Measurements from ENCODE around the gene GNAT3. TPM values are rescaled to one million over a fixed set of nuclear protein-coding genes. Genes with fewer than 3 reads are reported as not detected.

Gene GNAT3
- total and polyA plus RNA-seq, 4 donors = not detected

DNA sequence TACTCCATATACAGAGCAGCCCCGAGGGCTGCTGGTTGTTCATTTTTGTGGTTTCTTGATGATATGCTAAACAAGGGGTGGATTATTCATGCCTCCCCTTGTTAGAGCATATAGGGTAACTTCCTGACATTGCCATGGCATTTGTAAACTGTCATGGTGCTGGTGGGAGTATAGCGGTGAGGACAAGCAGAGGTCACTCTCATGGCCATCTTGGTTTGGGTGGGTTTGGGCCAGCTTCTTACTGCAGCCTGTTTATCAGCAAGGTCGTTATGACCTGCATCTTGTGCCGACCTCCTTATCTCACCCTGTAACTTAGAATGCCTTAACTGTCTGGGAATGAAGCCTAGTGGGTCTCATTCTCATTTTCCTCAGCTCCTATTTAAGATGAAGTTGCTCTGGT is 31.3 kb downstream of the GNAT3 start:
- 81% methylated on average over 4 of the region's 4 CpGs for WGBS

DNA sequence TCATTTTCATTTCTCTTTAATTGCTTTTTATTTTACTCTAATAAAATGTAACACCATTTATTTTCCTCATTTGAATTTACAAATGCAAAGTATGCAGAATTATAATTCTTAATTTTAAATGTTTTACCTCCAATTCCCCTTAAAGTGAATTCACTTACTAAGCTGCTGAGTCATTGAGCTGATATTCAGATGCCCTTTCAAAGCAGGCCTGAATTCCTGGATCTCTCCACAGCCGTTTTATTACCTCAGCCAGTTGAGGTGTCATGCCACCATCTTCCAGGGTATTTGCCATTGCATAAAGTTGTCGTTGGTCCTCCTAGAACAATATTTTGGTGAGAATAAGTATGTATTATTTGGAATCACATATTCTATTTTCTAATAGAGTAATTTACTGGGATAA is 33.2 kb downstream of the GNAT3 start:
- DNase-seq (ENCODE audit: low spot score) = no peak
- Histone ChIP-seq H3K9ac (ENCODE audit: low read depth in 1 of 2, low read length in 2 of 2) (no peak overlapping the region), H3K27me3 (ENCODE audit: control insufficient read depth in 4 of 4, insufficient read depth in 4 of 4, low read length in 3 of 4) (no peaks in the 10 kb centered on the region), H3K4me3 (ENCODE audit: low read depth in 1 of 3, low read length in 3 of 3) (no peak overlapping the region), H3K4me1 (ENCODE audit: control insufficient read depth in 4 of 4, insufficient read depth in 4 of 4, low read length in 3 of 4) (no peaks in the 10 kb centered on the region), H3K9me3 (ENCODE audit: control insufficient read depth in 4 of 4, low read length in 3 of 4) (no peaks in the 10 kb centered on the region), H3K27ac (ENCODE audit: low read depth in 1 of 2, low read length in 2 of 2) (no peak overlapping the region), H3K36me3 (ENCODE audit: control insufficient read depth in 4 of 4, insufficient read depth in 3 of 4, low read depth in 1 of 4, low read length in 3 of 4) (no peaks in the 10 kb centered on the region)
- 85% methylated on average over 2 of the region's 2 CpGs for WGBS
- TF ChIP-seq, protein P1, sequence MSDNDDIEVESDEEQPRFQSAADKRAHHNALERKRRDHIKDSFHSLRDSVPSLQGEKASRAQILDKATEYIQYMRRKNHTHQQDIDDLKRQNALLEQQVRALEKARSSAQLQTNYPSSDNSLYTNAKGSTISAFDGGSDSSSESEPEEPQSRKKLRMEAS (IDR thresholded peaks at IDR 0.05) = no peak
- no peak for TF ChIP-seq YY1 (IDR thresholded peaks at IDR 0.05)
- no peak for TF ChIP-seq TAF1 (conservative IDR thresholded peaks at IDR 0.05)
- no peak for TF ChIP-seq JUND (IDR thresholded peaks at IDR 0.05)
- TF ChIP-seq, protein P2, sequence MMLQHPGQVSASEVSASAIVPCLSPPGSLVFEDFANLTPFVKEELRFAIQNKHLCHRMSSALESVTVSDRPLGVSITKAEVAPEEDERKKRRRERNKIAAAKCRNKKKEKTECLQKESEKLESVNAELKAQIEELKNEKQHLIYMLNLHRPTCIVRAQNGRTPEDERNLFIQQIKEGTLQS (IDR thresholded peaks at IDR 0.05) = no peak
- TF ChIP-seq HNF4G (IDR thresholded peaks at IDR 0.05) = no peak
- TF ChIP-seq, protein P3, sequence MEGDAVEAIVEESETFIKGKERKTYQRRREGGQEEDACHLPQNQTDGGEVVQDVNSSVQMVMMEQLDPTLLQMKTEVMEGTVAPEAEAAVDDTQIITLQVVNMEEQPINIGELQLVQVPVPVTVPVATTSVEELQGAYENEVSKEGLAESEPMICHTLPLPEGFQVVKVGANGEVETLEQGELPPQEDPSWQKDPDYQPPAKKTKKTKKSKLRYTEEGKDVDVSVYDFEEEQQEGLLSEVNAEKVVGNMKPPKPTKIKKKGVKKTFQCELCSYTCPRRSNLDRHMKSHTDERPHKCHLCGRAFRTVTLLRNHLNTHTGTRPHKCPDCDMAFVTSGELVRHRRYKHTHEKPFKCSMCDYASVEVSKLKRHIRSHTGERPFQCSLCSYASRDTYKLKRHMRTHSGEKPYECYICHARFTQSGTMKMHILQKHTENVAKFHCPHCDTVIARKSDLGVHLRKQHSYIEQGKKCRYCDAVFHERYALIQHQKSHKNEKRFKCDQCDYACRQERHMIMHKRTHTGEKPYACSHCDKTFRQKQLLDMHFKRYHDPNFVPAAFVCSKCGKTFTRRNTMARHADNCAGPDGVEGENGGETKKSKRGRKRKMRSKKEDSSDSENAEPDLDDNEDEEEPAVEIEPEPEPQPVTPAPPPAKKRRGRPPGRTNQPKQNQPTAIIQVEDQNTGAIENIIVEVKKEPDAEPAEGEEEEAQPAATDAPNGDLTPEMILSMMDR (IDR thresholded peaks at IDR 0.05; ENCODE audit: low read depth, low read length, missing input control) = no peak
- TF ChIP-seq EGR1 (IDR thresholded peaks at IDR 0.05; ENCODE audit: low read depth in 2 of 2) = no peak
- TF ChIP-seq FOXA2 (IDR thresholded peaks at IDR 0.05) = no peak

More for the DNA sequence above, 31.3 kb downstream of the GNAT3 start:
- Histone ChIP-seq H3K27me3 (ENCODE audit: control insufficient read depth in 4 of 4, insufficient read depth in 4 of 4, low read length in 3 of 4) (no peaks in the 10 kb centered on the region), H3K4me3 (ENCODE audit: low read depth in 1 of 3, low read length in 3 of 3) (no peak overlapping the region), H3K27ac (ENCODE audit: low read depth in 1 of 2, low read length in 2 of 2) (no peak overlapping the region), H3K9ac (ENCODE audit: low read depth in 1 of 2, low read length in 2 of 2) (no peak overlapping the region), H3K36me3 (ENCODE audit: control insufficient read depth in 4 of 4, insufficient read depth in 3 of 4, low read depth in 1 of 4, low read length in 3 of 4) (no peaks in the 10 kb centered on the region), H3K4me1 (ENCODE audit: control insufficient read depth in 4 of 4, insufficient read depth in 4 of 4, low read length in 3 of 4) (no peaks in the 10 kb centered on the region), H3K9me3 (ENCODE audit: control insufficient read depth in 4 of 4, low read length in 3 of 4) (no peaks in the 10 kb centered on the region)
- TF ChIP-seq HNF4A (conservative IDR thresholded peaks at IDR 0.05) (no peak), EGR1 (IDR thresholded peaks at IDR 0.05; ENCODE audit: low read depth in 2 of 2) (no peak), SP1 (IDR thresholded peaks at IDR 0.05) (no peak), GABPA (IDR thresholded peaks at IDR 0.05 in 1 of 2, conservative IDR thresholded peaks at IDR 0.05 in 1 of 2) (no peak), NR2F2 (IDR thresholded peaks at IDR 0.05) (no peak), RXRA (IDR thresholded peaks at IDR 0.05) (no peak), RAD21 (IDR thresholded peaks at IDR 0.05) (no peak), TAF1 (conservative IDR thresholded peaks at IDR 0.05) (no peak), FOXA2 (IDR thresholded peaks at IDR 0.05) (no peak), HNF4G (IDR thresholded peaks at IDR 0.05) (no peak)
- TF ChIP-seq, protein P3 (IDR thresholded peaks at IDR 0.05; ENCODE audit: low read depth, low read length, missing input control) = no peak
- TF ChIP-seq, protein P4, sequence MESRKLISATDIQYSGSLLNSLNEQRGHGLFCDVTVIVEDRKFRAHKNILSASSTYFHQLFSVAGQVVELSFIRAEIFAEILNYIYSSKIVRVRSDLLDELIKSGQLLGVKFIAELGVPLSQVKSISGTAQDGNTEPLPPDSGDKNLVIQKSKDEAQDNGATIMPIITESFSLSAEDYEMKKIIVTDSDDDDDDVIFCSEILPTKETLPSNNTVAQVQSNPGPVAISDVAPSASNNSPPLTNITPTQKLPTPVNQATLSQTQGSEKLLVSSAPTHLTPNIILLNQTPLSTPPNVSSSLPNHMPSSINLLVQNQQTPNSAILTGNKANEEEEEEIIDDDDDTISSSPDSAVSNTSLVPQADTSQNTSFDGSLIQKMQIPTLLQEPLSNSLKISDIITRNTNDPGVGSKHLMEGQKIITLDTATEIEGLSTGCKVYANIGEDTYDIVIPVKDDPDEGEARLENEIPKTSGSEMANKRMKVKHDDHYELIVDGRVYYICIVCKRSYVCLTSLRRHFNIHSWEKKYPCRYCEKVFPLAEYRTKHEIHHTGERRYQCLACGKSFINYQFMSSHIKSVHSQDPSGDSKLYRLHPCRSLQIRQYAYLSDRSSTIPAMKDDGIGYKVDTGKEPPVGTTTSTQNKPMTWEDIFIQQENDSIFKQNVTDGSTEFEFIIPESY (IDR thresholded peaks at IDR 0.05) = no peak
- TF ChIP-seq, protein P1 (IDR thresholded peaks at IDR 0.05) = no peak
- TF ChIP-seq, protein P2 (IDR thresholded peaks at IDR 0.05) = no peak
- TF ChIP-seq, protein P5, sequence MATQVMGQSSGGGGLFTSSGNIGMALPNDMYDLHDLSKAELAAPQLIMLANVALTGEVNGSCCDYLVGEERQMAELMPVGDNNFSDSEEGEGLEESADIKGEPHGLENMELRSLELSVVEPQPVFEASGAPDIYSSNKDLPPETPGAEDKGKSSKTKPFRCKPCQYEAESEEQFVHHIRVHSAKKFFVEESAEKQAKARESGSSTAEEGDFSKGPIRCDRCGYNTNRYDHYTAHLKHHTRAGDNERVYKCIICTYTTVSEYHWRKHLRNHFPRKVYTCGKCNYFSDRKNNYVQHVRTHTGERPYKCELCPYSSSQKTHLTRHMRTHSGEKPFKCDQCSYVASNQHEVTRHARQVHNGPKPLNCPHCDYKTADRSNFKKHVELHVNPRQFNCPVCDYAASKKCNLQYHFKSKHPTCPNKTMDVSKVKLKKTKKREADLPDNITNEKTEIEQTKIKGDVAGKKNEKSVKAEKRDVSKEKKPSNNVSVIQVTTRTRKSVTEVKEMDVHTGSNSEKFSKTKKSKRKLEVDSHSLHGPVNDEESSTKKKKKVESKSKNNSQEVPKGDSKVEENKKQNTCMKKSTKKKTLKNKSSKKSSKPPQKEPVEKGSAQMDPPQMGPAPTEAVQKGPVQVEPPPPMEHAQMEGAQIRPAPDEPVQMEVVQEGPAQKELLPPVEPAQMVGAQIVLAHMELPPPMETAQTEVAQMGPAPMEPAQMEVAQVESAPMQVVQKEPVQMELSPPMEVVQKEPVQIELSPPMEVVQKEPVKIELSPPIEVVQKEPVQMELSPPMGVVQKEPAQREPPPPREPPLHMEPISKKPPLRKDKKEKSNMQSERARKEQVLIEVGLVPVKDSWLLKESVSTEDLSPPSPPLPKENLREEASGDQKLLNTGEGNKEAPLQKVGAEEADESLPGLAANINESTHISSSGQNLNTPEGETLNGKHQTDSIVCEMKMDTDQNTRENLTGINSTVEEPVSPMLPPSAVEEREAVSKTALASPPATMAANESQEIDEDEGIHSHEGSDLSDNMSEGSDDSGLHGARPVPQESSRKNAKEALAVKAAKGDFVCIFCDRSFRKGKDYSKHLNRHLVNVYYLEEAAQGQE (IDR thresholded peaks at IDR 0.05) = no peak
- DNase-seq (ENCODE audit: low spot score) = no peak

All from liver (tissue), 9 donors.